ENCODE data around the gene IPO4. TPM values are rescaled to one million over a fixed set of nuclear protein-coding genes. Genes with fewer than 3 reads are reported as not detected.
A peak's percentile ranks its signal among the peaks of the same experiment; 100 is the strongest.

IPO4 gene
- total and polyA plus RNA-seq, 2 of the 13 experiments (the other 11 are each of a cell fraction or from before 2014, with no cell fraction given): 39.0 to 179 TPM

DNA sequence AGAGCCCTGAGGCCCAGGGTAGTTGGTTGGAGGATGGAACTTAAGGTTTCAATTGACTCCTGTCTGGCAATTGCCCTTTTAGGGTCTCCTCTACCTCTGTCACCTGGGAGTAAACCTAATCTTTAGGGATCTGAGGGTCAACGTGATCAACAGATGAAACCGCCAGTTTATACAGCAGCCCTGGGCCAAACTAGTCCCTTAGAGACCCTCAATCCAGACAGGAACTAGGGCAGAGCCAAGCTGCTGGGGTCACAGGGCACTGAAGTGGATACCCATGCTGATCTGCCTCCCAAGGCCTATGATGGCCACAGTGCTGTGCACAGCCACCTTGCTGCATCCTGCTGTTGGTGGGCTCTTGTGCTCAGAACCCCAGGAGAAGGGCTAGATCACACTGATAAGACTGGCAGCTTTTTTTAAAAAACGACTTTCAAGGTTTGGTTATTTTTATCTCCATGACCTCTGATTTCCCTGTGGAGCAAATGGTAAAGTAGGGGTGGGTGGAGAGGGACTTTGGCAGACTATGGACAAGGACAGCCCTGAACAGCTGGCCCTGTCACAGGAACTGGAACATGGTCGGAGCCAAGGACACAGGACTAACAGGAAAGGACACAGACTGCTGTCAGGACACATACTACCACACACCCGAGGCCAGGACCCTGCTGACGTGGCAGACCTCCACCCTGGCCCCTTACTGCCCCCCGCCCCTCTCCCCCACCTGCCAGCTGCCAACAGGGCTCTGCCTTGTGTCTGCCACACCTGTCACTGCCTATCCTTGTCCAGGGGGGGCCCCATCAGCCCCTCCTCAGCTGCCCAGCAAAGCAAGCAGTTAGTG lies 57.7 kb downstream of the IPO4 start (continued):
- TF ChIP-seq, protein P1, sequence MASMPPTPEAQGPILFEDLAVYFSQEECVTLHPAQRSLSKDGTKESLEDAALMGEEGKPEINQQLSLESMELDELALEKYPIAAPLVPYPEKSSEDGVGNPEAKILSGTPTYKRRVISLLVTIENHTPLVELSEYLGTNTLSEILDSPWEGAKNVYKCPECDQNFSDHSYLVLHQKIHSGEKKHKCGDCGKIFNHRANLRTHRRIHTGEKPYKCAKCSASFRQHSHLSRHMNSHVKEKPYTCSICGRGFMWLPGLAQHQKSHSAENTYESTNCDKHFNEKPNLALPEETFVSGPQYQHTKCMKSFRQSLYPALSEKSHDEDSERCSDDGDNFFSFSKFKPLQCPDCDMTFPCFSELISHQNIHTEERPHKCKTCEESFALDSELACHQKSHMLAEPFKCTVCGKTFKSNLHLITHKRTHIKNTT (CRISPR knock-in tag; IDR thresholded peaks at IDR 0.05): no peak
- TF ChIP-seq, protein P2, sequence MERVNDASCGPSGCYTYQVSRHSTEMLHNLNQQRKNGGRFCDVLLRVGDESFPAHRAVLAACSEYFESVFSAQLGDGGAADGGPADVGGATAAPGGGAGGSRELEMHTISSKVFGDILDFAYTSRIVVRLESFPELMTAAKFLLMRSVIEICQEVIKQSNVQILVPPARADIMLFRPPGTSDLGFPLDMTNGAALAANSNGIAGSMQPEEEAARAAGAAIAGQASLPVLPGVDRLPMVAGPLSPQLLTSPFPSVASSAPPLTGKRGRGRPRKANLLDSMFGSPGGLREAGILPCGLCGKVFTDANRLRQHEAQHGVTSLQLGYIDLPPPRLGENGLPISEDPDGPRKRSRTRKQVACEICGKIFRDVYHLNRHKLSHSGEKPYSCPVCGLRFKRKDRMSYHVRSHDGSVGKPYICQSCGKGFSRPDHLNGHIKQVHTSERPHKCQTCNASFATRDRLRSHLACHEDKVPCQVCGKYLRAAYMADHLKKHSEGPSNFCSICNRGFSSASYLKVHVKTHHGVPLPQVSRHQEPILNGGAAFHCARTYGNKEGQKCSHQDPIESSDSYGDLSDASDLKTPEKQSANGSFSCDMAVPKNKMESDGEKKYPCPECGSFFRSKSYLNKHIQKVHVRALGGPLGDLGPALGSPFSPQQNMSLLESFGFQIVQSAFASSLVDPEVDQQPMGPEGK (CRISPR knock-in tag; IDR thresholded peaks at IDR 0.05): peak; percentile 90
- TF ChIP-seq SMYD3 (CRISPR knock-in tag; IDR thresholded peaks at IDR 0.05) (no peak), KAT7 (CRISPR knock-in tag; IDR thresholded peaks at IDR 0.05; ENCODE audit: borderline replicate concordance) (peak; percentile 48; the same call in 1 of the 2 replicates), ZNF124 (CRISPR knock-in tag; IDR thresholded peaks at IDR 0.05) (peak; percentile 76; the same call in 1 of the 2 replicates), GABPB1 (CRISPR knock-in tag; IDR thresholded peaks at IDR 0.05) (0 out of 2 replicates have a peak, but pooled peaks have one; percentile 49), TBX3 (IDR thresholded peaks at IDR 0.05; ENCODE audit: borderline replicate concordance) (no peak), ZNF207 (IDR thresholded peaks at IDR 0.05; ENCODE audit: borderline replicate concordance) (no peak), ZFP41 (CRISPR knock-in tag; IDR thresholded peaks at IDR 0.05; ENCODE audit: borderline replicate concordance) (no peak; the same call in 1 of the 2 replicates), ZNF451 (CRISPR knock-in tag; IDR thresholded peaks at IDR 0.05) (peak; percentile 95; the same call in 1 of the 2 replicates), ZNF556 (CRISPR knock-in tag; IDR thresholded peaks at IDR 0.05; ENCODE audit: borderline replicate concordance) (no peak; the same call in 1 of the 2 replicates), ZNF792 (CRISPR knock-in tag; IDR thresholded peaks at IDR 0.05) (peak; percentile 70; the same call in 1 of the 2 replicates), ZSCAN29 (CRISPR knock-in tag; conservative IDR thresholded peaks at IDR 0.05) (0 out of 2 replicates have a peak, but pooled peaks have one; percentile 56)
- TF ChIP-seq, protein P3, sequence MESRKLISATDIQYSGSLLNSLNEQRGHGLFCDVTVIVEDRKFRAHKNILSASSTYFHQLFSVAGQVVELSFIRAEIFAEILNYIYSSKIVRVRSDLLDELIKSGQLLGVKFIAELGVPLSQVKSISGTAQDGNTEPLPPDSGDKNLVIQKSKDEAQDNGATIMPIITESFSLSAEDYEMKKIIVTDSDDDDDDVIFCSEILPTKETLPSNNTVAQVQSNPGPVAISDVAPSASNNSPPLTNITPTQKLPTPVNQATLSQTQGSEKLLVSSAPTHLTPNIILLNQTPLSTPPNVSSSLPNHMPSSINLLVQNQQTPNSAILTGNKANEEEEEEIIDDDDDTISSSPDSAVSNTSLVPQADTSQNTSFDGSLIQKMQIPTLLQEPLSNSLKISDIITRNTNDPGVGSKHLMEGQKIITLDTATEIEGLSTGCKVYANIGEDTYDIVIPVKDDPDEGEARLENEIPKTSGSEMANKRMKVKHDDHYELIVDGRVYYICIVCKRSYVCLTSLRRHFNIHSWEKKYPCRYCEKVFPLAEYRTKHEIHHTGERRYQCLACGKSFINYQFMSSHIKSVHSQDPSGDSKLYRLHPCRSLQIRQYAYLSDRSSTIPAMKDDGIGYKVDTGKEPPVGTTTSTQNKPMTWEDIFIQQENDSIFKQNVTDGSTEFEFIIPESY (CRISPR knock-in tag; IDR thresholded peaks at IDR 0.05): no peak
- TF ChIP-seq, protein P4, sequence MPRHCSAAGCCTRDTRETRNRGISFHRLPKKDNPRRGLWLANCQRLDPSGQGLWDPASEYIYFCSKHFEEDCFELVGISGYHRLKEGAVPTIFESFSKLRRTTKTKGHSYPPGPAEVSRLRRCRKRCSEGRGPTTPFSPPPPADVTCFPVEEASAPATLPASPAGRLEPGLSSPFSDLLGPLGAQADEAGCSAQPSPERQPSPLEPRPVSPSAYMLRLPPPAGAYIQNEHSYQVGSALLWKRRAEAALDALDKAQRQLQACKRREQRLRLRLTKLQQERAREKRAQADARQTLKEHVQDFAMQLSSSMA (CRISPR knock-in tag; IDR thresholded peaks at IDR 0.05): 0 out of 2 replicates have a peak, but pooled peaks have one; percentile 57
- TF ChIP-seq, protein P5, sequence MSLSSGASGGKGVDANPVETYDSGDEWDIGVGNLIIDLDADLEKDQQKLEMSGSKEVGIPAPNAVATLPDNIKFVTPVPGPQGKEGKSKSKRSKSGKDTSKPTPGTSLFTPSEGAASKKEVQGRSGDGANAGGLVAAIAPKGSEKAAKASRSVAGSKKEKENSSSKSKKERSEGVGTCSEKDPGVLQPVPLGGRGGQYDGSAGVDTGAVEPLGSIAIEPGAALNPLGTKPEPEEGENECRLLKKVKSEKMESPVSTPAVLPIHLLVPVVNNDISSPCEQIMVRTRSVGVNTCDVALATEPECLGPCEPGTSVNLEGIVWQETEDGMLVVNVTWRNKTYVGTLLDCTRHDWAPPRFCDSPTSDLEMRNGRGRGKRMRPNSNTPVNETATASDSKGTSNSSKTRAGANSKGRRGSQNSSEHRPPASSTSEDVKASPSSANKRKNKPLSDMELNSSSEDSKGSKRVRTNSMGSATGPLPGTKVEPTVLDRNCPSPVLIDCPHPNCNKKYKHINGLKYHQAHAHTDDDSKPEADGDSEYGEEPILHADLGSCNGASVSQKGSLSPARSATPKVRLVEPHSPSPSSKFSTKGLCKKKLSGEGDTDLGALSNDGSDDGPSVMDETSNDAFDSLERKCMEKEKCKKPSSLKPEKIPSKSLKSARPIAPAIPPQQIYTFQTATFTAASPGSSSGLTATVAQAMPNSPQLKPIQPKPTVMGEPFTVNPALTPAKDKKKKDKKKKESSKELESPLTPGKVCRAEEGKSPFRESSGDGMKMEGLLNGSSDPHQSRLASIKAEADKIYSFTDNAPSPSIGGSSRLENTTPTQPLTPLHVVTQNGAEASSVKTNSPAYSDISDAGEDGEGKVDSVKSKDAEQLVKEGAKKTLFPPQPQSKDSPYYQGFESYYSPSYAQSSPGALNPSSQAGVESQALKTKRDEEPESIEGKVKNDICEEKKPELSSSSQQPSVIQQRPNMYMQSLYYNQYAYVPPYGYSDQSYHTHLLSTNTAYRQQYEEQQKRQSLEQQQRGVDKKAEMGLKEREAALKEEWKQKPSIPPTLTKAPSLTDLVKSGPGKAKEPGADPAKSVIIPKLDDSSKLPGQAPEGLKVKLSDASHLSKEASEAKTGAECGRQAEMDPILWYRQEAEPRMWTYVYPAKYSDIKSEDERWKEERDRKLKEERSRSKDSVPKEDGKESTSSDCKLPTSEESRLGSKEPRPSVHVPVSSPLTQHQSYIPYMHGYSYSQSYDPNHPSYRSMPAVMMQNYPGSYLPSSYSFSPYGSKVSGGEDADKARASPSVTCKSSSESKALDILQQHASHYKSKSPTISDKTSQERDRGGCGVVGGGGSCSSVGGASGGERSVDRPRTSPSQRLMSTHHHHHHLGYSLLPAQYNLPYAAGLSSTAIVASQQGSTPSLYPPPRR (CRISPR knock-in tag; IDR thresholded peaks at IDR 0.05; ENCODE audit: borderline replicate concordance): peak; percentile 81; the same call in 1 of the 2 replicates

All from HepG2 (cell line).